HCT116 (cell line): Measurements from ENCODE around the gene OR6C76. TPM values are rescaled to one million over a fixed set of nuclear protein-coding genes. Genes with fewer than 3 reads are reported as not detected.
"Not testable (repeated sequence)": the region's sequence is repeated elsewhere in the genome, so short reads cannot be mapped to it uniquely, and the experiment has no call there.

Experiments used
- ATAC-seq: fragments of 200-7000 bp; cut with Tn5 transposase; 2 replicates; pipeline ENCODE4 v1.9.1; 2020; ENCODE audit warnings: mild to moderate bottlenecking, moderate library complexity
- BruUV-seq: library from RNA; stranded (reverse); fragments of 400-500 nt; replicated peaks from 2 replicates; lab custom pipeline; 2021; lab: Mats Ljungman, UMichigan
- CTCF ChIA-PET: fragments of 300-600 bp; sonication (Branson Sonifier 250); formaldehyde crosslinking; loops from one replicate; lab custom pipeline; 2021; ENCODE audit warnings: antibody characterized with exemption; lab: Charles Lee
- POLR2A ChIA-PET: fragments of 300-600, 350-600 bp; sonication (Branson Sonifier 250); formaldehyde crosslinking; loops from one replicate; lab custom pipeline; 2021; ENCODE audit warnings: antibody characterized with exemption; lab: Charles Lee
- RAD21 ChIA-PET, 2 experiments: fragments of 300-600 bp; sonication (Branson Sonifier 250); formaldehyde crosslinking; loops; one replicate each; lab custom pipeline; 2023; ENCODE audit warnings: low total read pairs in 2 of 2; ENCODE audit not compliant: uncharacterized antibody in 2 of 2, unreplicated experiment in 2 of 2, low non-redundant PET in 1 of 2; lab: Charles Lee
- DNase-seq: peaks from one replicate; pipeline ENCODE4 v3.0.0-alpha.2; 2010; ENCODE audit warnings: low read depth, low spot score
- H2AFZ ChIP-seq: fragments of 200-600 bp; shearing (Covaris generic), sonication (generic); 2 replicates; pipeline ENCODE4 v1.6.1; 2017; ENCODE audit warnings: low read depth, mixed run types, mixed read lengths, antibody characterized with exemption, low read length; ENCODE audit not compliant: poor library complexity, severe bottlenecking
- H3K27ac ChIP-seq: 2 replicates; pipeline ENCODE4 v1.5.1; 2012; ENCODE audit warnings: low read depth, low read length
- H3K27me3 ChIP-seq: fragments of 200-600 bp; sonication (generic); 2 replicates; pipeline ENCODE4 v1.6.1; 2016; ENCODE audit warnings: mixed run types, low read length, mixed read lengths; ENCODE audit not compliant: insufficient read depth
- H3K36me3 ChIP-seq, 2 experiments: fragments of 200-500 bp in 1 of 2; fragments of 200-600 bp in 1 of 2; sonication (Bioruptor generic) in 1 of 2; sonication (generic) in 1 of 2; 2 replicates each; pipeline versions ENCODE4 v1.5.1 to v1.6.1; 2014 to 2016; ENCODE audit warnings: low read length in 2 of 2, inconsistent platforms in 1 of 2, mixed read lengths in 1 of 2, mixed run types in 1 of 2; ENCODE audit not compliant: insufficient read depth in 2 of 2, control insufficient read depth in 1 of 2
- H3K4me1 ChIP-seq, 2 experiments: fragments of 200-600 bp in 1 of 2; sonication (generic) in 1 of 2; 2 replicates each; pipeline versions ENCODE4 v1.5.1 to v1.6.1; 2012 to 2017; ENCODE audit warnings: low read length in 2 of 2, inconsistent platforms in 1 of 2, mild to moderate bottlenecking in 1 of 2, mixed read lengths in 1 of 2, mixed run types in 1 of 2, moderate library complexity in 1 of 2; ENCODE audit not compliant: insufficient read depth in 2 of 2, control insufficient read depth in 1 of 2
- H3K4me2 ChIP-seq: fragments of 200-600 bp; sonication (generic); 2 replicates; pipeline ENCODE4 v1.6.1; 2017; ENCODE audit warnings: mixed run types, low read length, mixed read lengths
- H3K4me3 ChIP-seq, 2 experiments: fragments of 200-600 bp in 1 of 2; sonication (generic) in 1 of 2; replicated peaks in 1 of 2; 2 replicates each; pipeline ENCODE4 v1.5.1; 2011 to 2016; ENCODE audit warnings: low read length in 2 of 2, control low read depth in 1 of 2, low read depth in 1 of 2, mild to moderate bottlenecking in 1 of 2, mixed read lengths in 1 of 2, mixed run types in 1 of 2
- H3K79me2 ChIP-seq: fragments of 200-600 bp; sonication (generic); 2 replicates; pipeline ENCODE4 v1.6.1; 2017; ENCODE audit warnings: mild to moderate bottlenecking, mixed run types, low read length, moderate library complexity, mixed read lengths; ENCODE audit not compliant: insufficient read depth
- H3K9ac ChIP-seq: fragments of 200-600 bp; sonication (generic); 2 replicates; pipeline ENCODE4 v1.6.1; 2016; ENCODE audit warnings: low read length, mixed read lengths
- H3K9me2 ChIP-seq: fragments of 200-600 bp; sonication (generic), shearing (Covaris generic); 2 replicates; pipeline ENCODE4 v1.6.1; 2017; ENCODE audit warnings: mixed run types, mild to moderate bottlenecking, moderate library complexity; ENCODE audit not compliant: insufficient read depth
- H3K9me3 ChIP-seq, 2 experiments: fragments of 200-500 bp in 1 of 2; fragments of 200-600 bp in 1 of 2; sonication (Bioruptor generic) in 1 of 2; sonication (generic) in 1 of 2; 2 replicates each; pipeline ENCODE4 v1.6.1; 2014 to 2017; ENCODE audit warnings: low read length in 2 of 2, mixed read lengths in 2 of 2, inconsistent platforms in 1 of 2, low read depth in 1 of 2, mild to moderate bottlenecking in 1 of 2, mixed run types in 1 of 2, moderate library complexity in 1 of 2; ENCODE audit not compliant: control insufficient read depth in 1 of 2, insufficient read depth in 1 of 2
- H4K20me1 ChIP-seq: fragments of 200-600 bp; sonication (generic), shearing (Covaris generic); 2 replicates; pipeline ENCODE4 v1.6.1; 2017; ENCODE audit warnings: mixed run types, mild to moderate bottlenecking, moderate library complexity; ENCODE audit not compliant: insufficient read depth
- CBX3 ChIP-seq: IDR thresholded peaks from 2 replicates; pipeline ENCODE4 v1.6.1; 2012; ENCODE audit warnings: low read depth
- CEBPB ChIP-seq: IDR thresholded peaks from 2 replicates; pipeline ENCODE4 v1.6.1; 2012; ENCODE audit warnings: low read depth
- EZH2phosphoT487 ChIP-seq: fragments of 200-600 bp; IDR thresholded peaks from 2 replicates; pipeline ENCODE4 v1.6.1; 2018; ENCODE audit warnings: antibody characterized with exemption, borderline replicate concordance
- MAX ChIP-seq: IDR thresholded peaks from 2 replicates; pipeline ENCODE4 v1.6.1; 2012
- POLR2AphosphoS5 ChIP-seq: IDR thresholded peaks from 2 replicates; pipeline ENCODE4 v1.6.1; 2011; ENCODE audit warnings: mild to moderate bottlenecking, low read depth, low read length, moderate library complexity
- REST ChIP-seq: IDR thresholded peaks from 2 replicates; pipeline ENCODE4 v1.6.1; 2012; ENCODE audit warnings: low read depth
- SIN3A ChIP-seq: IDR thresholded peaks from 2 replicates; pipeline ENCODE4 v1.6.1; 2012; ENCODE audit warnings: low read depth
- YY1 ChIP-seq: IDR thresholded peaks from 2 replicates; pipeline ENCODE4 v1.6.1; 2011; ENCODE audit warnings: low read length, low read depth, moderate library complexity, mild to moderate bottlenecking; ENCODE audit not compliant: insufficient replicate concordance; ENCODE audit errors: extremely low read depth
- ZBTB33 ChIP-seq: IDR thresholded peaks from 2 replicates; pipeline ENCODE4 v1.6.1; 2011; ENCODE audit warnings: mild to moderate bottlenecking, low read length, moderate library complexity; ENCODE audit not compliant: insufficient replicate concordance; ENCODE audit errors: extremely low read depth
- ZFX ChIP-seq: fragments of 450-650 bp; IDR thresholded peaks from 2 replicates; pipeline ENCODE4 v1.6.1; 2017
- intact Hi-C: fragments of 100-400 bp; cut with micrococcal nuclease; formaldehyde crosslinking; loops from 2 replicates; pipeline ENCODE4 v1.10.0; 2022
- total RNA-seq: library from RNA; stranded (reverse); gene quantifications from one replicate; pipeline ENCODE4 v1.2.1, GENCODE V29; 2021; ENCODE audit not compliant: unreplicated experiment

The OR6C76 gene
- total RNA-seq, 1 experiment from 2014 or later = not detected

- Histone ChIP-seq H3K4me2 (no peak overlapping the region), H4K20me1 (no peaks in the 10 kb centered on the region), H3K27me3 (peaks cover 5% of the 10 kb centered on the region; the same call in 1 of the 2 replicates), H3K36me3 (no peaks in the 10 kb centered on the region), H3K9me2 (no peaks in the 10 kb centered on the region), H3K9ac (no peak overlapping the region), H3K9me3 (no peaks in the 10 kb centered on the region), H3K79me2 (no peaks in the 10 kb centered on the region), H3K27ac (no peak overlapping the region), H3K4me3 (no peak overlapping the region), H2AFZ (no peak overlapping the region), H3K4me1 (no peaks in the 10 kb centered on the region)
- RAD21 ChIA-PET = no interaction called here
- POLR2A ChIA-PET = no interaction called here
- ATAC-seq = no peak
- CTCF ChIA-PET = no interaction called here
- TF ChIP-seq EZH2phosphoT487 (no peak), ZFX (no peak), CBX3 (no peak), REST (no peak), POLR2AphosphoS5 (no peak), MAX (no peak), ZBTB33 (no peak), CEBPB (no peak), YY1 (no peak), SIN3A (no peak)
- no peak for DNase-seq
- BruUV-seq = no TSS peak
- intact Hi-C loops = no loop called here
Measured at GRCh38 chr12:55407866-55408265, 18.2 kb upstream of the OR6C76 start.

- H3K27ac ChIP-seq, H3K9me2 ChIP-seq, H2AFZ ChIP-seq, H3K4me2 ChIP-seq, H3K9me3 ChIP-seq, BruUV-seq, intact Hi-C loops, H4K20me1 ChIP-seq, CTCF ChIA-PET, ATAC-seq, RAD21 ChIA-PET, H3K9ac ChIP-seq, H3K4me3 ChIP-seq, H3K27me3 ChIP-seq, H3K79me2 ChIP-seq, H3K4me1 ChIP-seq, H3K36me3 ChIP-seq, POLR2A ChIA-PET, DNase-seq: not testable (repeated sequence)
Measured at GRCh38 chr12:55409133-55409532, 16.9 kb upstream of the OR6C76 start.
